HCEC 1CT (cell line): ENCODE measurements around the gene ADAM10.

Experiments used
- DNase-seq: peaks from one replicate; pipeline ENCODE4 v3.0.0-alpha.2; 2017

ADAM10 gene

GRCh38 chr15:58548308-58549012 is 201.0 kb downstream of the ADAM10 start:
- no peak for DNase-seq

- no peak for DNase-seq
These were observed 201.7 kb downstream of the ADAM10 start for GRCh38 chr15:58547628-58548307.

GRCh38 chr15:58546635-58547627 is 202.6 kb downstream of the ADAM10 start:
- DNase-seq, result peak; percentile 85

GRCh38 chr15:58546066-58546591 is 203.4 kb downstream of the ADAM10 start:
- no peak for DNase-seq

- no peak for DNase-seq
These were observed 204.0 kb downstream of the ADAM10 start for GRCh38 chr15:58545307-58546065.

- DNase-seq, result no peak
These were observed 204.8 kb downstream of the ADAM10 start for GRCh38 chr15:58544756-58545155.

GRCh38 chr15:58543664-58544335 is 205.7 kb downstream of the ADAM10 start:
- no peak for DNase-seq

GRCh38 chr15:58541410-58542087 is 208.0 kb downstream of the ADAM10 start:
- DNase-seq, result no peak

GRCh38 chr15:58539548-58539947 is 210.0 kb downstream of the ADAM10 start:
- DNase-seq, result no peak

- no peak for DNase-seq
These were observed 210.6 kb downstream of the ADAM10 start for GRCh38 chr15:58538901-58539300.
